Tibial nerve (tissue), 4 donors: ENCODE data around the gene STXBP4. TPM values are rescaled to one million over a fixed set of nuclear protein-coding genes. Genes with fewer than 3 reads are reported as not detected.

Experiments
- DNase-seq, 2 donors: peaks; one replicate each; pipeline ENCODE4 v3.0.0-alpha.2; 2019; ENCODE audit warnings: low spot score in 2 of 2
- H3K27ac ChIP-seq, 4 donors: fragments of 200-600 bp; sonication (generic) in 3 of 4; one replicate each; pipeline ENCODE4 v1.5.1; 2017 to 2019; ENCODE audit warnings: mild to moderate bottlenecking in 1 of 4
- H3K27me3 ChIP-seq, 2 donors: fragments of 200-600 bp; sonication (generic) in 1 of 2; one replicate each; pipeline versions ENCODE4 v1.5.1 to v1.6.0; 2017 to 2019
- H3K36me3 ChIP-seq, 3 donors: fragments of 200-600 bp; sonication (generic); one replicate each; pipeline ENCODE4 v1.5.1; 2018 to 2019
- H3K4me1 ChIP-seq, 4 donors: fragments of 200-600 bp; sonication (generic) in 3 of 4; one replicate each; pipeline ENCODE4 v1.5.1; 2017 to 2019
- H3K4me3 ChIP-seq, 4 donors: fragments of 200-600 bp; sonication (generic) in 3 of 4; one replicate each; pipeline ENCODE4 v1.5.1; 2017 to 2019; ENCODE audit warnings: mild to moderate bottlenecking in 1 of 4, moderate library complexity in 1 of 4
- H3K9me3 ChIP-seq, 4 donors: fragments of 200-600 bp; sonication (generic) in 3 of 4; one replicate each; pipeline ENCODE4 v1.5.1; 2017 to 2019
- EP300 ChIP-seq, 2 donors: sonication (generic); formaldehyde crosslinking; IDR thresholded peaks; one replicate each; pipeline ENCODE4 v1.6.1; 2017; ENCODE audit warnings: antibody characterized with exemption in 2 of 2, mild to moderate bottlenecking in 1 of 2
- POLR2A ChIP-seq, 2 donors: fragments of 450-650 bp; IDR thresholded peaks; one replicate each; pipeline ENCODE4 v1.6.1; 2017; ENCODE audit warnings: antibody characterized with exemption in 2 of 2, mild to moderate bottlenecking in 2 of 2, moderate library complexity in 2 of 2
- WGBS, 2 donors: methylation state at CpG; one replicate each; pipeline ENCODE4 v1.1.5; 2018; 5-methylcytosine and 5-hydroxymethylcytosine counted together
- total RNA-seq, 4 donors: library from RNA; depleted of rRNA; stranded (reverse); fragments of >200 nt; gene quantifications; one replicate each; pipeline ENCODE4 v1.1.0, GENCODE V29; 2016
- TF ChIP-seq, protein P1 (sequence below), 5 experiments: fragments of 200-600 bp in 3 of 5; fragments of 450-650 bp in 2 of 5; sonication (generic) in 3 of 5; IDR thresholded peaks; one replicate each; pipeline ENCODE4 v1.5.1; 2016 to 2019; ENCODE audit warnings: antibody characterized with exemption in 5 of 5, mild to moderate bottlenecking in 3 of 5, moderate library complexity in 2 of 5

STXBP4 gene
- total RNA-seq, 4 donors from 2014 or later = 21.6 to 64.8 (median 28.2) TPM

DNA sequence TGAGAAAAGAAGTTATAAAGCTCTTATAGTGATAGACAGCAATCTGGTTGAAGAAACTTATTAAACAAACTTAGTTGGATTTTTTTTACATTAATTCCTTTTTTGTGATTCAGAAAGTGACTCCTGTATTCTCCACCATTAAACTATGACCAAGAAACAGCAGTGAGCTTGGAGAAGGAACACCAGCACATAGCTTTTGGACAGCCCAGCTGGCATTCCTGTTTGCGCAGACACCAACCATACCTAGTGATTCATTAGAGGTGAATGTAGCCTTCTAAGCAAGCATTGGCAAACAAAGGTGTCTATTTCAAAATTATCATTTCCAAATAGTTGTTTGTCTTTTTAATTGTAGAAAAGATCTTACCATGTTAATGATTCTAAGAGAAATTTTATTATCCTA is 94.4 kb downstream of the STXBP4 start:
- DNase-seq = no peak
- H3K27me3 ChIP-seq = no peaks in the 10 kb centered on the region
- no peak overlapping the region for H3K27ac ChIP-seq
- WGBS, 2 donors = 97 to 100% methylated on average over 1 of the region's 1 CpG
- H3K4me1 ChIP-seq = no peaks in the 10 kb centered on the region
- no peaks in the 10 kb centered on the region for H3K9me3 ChIP-seq
- no peaks in the 10 kb centered on the region for H3K36me3 ChIP-seq
- no peak overlapping the region for H3K4me3 ChIP-seq
- TF ChIP-seq POLR2A (IDR thresholded peaks at IDR 0.05) (no peak), EP300 (IDR thresholded peaks at IDR 0.05) (no peak)
- TF ChIP-seq, protein P1, sequence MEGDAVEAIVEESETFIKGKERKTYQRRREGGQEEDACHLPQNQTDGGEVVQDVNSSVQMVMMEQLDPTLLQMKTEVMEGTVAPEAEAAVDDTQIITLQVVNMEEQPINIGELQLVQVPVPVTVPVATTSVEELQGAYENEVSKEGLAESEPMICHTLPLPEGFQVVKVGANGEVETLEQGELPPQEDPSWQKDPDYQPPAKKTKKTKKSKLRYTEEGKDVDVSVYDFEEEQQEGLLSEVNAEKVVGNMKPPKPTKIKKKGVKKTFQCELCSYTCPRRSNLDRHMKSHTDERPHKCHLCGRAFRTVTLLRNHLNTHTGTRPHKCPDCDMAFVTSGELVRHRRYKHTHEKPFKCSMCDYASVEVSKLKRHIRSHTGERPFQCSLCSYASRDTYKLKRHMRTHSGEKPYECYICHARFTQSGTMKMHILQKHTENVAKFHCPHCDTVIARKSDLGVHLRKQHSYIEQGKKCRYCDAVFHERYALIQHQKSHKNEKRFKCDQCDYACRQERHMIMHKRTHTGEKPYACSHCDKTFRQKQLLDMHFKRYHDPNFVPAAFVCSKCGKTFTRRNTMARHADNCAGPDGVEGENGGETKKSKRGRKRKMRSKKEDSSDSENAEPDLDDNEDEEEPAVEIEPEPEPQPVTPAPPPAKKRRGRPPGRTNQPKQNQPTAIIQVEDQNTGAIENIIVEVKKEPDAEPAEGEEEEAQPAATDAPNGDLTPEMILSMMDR (IDR thresholded peaks at IDR 0.05) = no peak

DNA sequence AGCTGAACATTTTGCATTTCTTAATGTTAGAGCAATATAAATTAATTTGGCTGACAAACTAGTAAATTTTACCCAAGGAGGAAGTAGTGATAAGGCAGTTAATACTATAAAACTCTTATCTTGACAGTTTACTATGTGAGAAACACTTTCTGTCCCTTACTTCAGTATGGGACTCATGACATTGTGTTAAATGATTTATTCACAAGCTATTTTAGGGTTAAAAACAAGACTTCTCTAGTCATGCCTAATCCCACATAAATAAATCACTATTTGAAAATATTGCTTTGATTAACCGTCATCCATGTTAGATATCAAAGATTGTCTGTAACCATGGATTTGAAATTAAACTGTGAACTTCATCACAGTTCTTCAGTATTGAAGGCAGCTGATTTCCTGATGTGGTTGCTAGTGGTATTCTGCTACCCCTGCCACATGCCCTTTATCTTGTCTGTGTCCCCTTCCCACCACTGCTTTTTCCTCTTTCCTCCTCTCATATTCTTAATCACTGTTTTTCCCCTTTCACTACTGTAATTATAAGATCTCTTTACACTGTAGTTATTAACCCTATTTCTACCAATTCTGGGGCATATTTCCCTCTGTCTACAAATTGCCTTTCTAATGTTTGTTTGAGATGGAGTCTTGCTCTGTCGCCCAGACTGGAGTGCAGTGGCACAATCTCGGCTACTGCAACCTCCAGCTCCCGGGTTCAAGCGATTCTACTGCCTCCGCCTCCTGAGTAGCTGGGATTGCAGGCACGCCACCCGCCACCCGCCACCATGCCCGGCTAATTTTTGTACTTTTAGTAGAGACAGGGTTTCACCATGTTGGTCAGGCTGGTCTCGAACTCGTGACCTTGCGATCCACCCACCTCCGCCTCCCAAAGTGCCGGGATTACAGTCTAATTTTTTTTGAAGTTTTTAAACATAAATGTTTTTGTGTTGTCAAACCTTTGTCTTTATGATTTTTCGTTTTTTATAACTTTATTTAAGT is 95.6 kb downstream of the STXBP4 start:
- DNase-seq = no peak
- H3K36me3 ChIP-seq = no peaks in the 10 kb centered on the region
- H3K9me3 ChIP-seq = no peaks in the 10 kb centered on the region
- no peak overlapping the region for H3K27ac ChIP-seq
- WGBS, 2 donors = 92 to 93% methylated on average over 16 of the region's 16 CpGs
- no peaks in the 10 kb centered on the region for H3K27me3 ChIP-seq
- H3K4me1 ChIP-seq = no peaks in the 10 kb centered on the region
- TF ChIP-seq EP300 (IDR thresholded peaks at IDR 0.05) (no peak), POLR2A (IDR thresholded peaks at IDR 0.05) (no peak)
- TF ChIP-seq, protein P1 (IDR thresholded peaks at IDR 0.05) = no peak
- no peak overlapping the region for H3K4me3 ChIP-seq

DNA sequence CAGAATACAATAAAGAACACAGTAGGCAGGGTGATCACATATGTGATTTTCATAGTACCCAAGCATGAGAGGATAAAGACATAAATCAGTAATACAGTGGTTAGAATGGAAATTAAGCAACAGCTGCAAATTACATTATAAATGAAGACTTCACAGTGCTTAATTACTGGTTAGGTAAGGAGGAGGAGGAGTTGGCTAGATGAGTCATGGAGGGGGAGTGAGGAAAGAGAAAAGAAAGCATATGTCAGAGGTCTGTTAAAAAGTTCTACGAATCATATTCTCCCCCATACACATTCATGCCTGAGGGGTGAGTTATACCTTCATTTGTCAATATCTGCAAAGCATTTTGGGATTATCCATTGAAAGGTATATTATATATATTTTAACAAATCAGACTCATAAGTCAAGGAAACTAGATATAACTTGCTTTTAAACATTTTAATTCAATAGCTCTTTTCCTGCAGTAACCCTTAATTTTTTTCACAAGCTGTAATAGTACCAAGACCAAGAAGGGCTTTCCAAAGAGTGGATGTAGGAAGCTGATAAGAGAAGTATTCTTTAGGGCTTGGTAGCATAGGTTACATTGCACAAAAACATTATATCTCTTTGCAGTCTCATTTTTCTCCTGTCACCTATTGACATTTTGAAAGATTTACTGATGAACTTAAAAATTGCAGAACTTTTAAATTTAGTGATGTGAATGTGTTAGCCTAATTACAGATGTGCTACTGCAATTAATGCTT is 99.3 kb downstream of the STXBP4 start:
- Histone ChIP-seq H3K27me3 (no peaks in the 10 kb centered on the region), H3K9me3 (no peaks in the 10 kb centered on the region), H3K27ac (no peak overlapping the region), H3K4me1 (no peaks in the 10 kb centered on the region), H3K4me3 (no peak overlapping the region), H3K36me3 (peaks cover 0 to 1% (median 0%) of the 10 kb centered on the region in 3 donors)
- DNase-seq = no peak
- TF ChIP-seq POLR2A (IDR thresholded peaks at IDR 0.05) (no peak), EP300 (IDR thresholded peaks at IDR 0.05) (no peak)
- TF ChIP-seq, protein P1 (IDR thresholded peaks at IDR 0.05) = no peak
- WGBS, 2 donors = 69 to 73% methylated on average over 1 of the region's 1 CpG

DNA sequence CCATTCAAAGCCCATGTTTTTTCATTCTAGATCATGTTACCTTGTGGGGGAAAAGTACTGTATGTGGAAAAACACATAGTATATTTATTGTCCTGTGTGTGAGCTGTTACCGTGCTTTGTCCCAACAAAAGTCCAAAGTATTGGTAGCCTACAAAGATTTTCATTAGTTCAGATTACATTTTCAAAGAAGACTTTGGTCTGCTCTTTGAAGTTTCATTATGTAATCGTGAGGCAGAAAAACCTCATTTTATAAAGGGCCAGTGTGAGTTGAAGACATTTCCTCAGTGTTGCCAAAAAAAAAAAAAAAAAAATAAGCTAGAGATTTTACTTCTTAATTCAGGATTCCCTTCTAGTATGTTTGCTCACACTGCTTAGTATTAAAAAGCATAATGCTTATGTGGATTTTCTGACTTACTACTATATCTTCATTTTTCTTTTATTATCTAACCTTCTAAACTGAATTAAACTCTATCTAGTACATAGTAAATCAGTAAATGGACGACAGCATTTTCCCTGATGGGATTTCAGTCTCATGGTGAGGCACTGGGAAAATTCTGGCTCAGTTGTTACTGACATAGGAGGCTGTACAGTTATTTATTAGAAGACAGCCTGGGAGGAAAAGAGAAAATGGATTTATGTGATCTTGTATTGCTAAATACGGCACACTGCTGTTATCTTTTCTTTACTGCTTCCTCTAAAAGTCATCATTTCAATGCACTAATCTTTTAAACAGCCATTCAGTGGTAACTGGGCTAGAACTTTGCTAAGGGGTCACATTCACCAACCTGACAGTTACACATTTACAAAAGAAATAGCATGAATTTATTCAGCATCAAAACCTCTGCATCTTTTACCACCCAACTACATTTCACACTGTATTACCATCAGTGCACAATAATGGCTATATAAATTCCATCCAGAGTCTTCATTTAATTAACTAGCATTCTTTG is 100.6 kb downstream of the STXBP4 start:
- DNase-seq = no peak
- WGBS, 2 donors = 46 to 52% methylated on average over 4 of the region's 4 CpGs

More for the DNA sequence above, 100.6 kb downstream of the STXBP4 start:
- H3K36me3 ChIP-seq = peaks cover 0 to 10% (median 0%) of the 10 kb centered on the region in 3 donors
- TF ChIP-seq EP300 (IDR thresholded peaks at IDR 0.05) (no peak), POLR2A (IDR thresholded peaks at IDR 0.05) (no peak)
- TF ChIP-seq, protein P1 (IDR thresholded peaks at IDR 0.05) = no peak
- no peaks in the 10 kb centered on the region for H3K9me3 ChIP-seq
- no peak overlapping the region for H3K27ac ChIP-seq
- no peak overlapping the region for H3K4me3 ChIP-seq
- no peaks in the 10 kb centered on the region for H3K4me1 ChIP-seq
- no peaks in the 10 kb centered on the region for H3K27me3 ChIP-seq
